HG03565 (cell line): ENCODE data around the gene STAT6.
"Not testable (repeated sequence)": the region's sequence is repeated elsewhere in the genome, so short reads cannot be mapped to it uniquely, and the experiment has no call there.

Experiments
- ATAC-seq: cut with Tn5 transposase; IDR thresholded peaks from one replicate; pipeline ENCODE4 v1.9.1; 2021; ENCODE audit warnings: mild to moderate bottlenecking, moderate library complexity; ENCODE audit not compliant: unreplicated experiment

STAT6 gene

GRCh38 chr12:57088354-57089270 is 22.6 kb downstream of the STAT6 start, which contains the start of gene NAB2:
Gene NAB2 (plus strand): TSS chr12:57089114. CDS start chr12:57089272, 158 bp downstream.
- peak; percentile 45 for ATAC-seq

- peak; percentile 23 for ATAC-seq
Measured at GRCh38 chr12:57087691-57088353, 23.3 kb downstream of the STAT6 start.

- peak; percentile 28 for ATAC-seq
Measured at GRCh38 chr12:57087010-57087690, 24.0 kb downstream of the STAT6 start.

GRCh38 chr12:57086493-57087009 is 24.6 kb downstream of the STAT6 start:
- no peak for ATAC-seq

GRCh38 chr12:57085999-57086492 is 25.1 kb downstream of the STAT6 start:
- no peak for ATAC-seq

GRCh38 chr12:57080855-57081254 is 30.3 kb downstream of the STAT6 start:
- ATAC-seq = no peak

GRCh38 chr12:57079821-57080220 is 31.3 kb downstream of the STAT6 start:
- no peak for ATAC-seq

- peak; percentile 94 for ATAC-seq
Measured at GRCh38 chr12:57078519-57079404, 32.4 kb downstream of the STAT6 start, which contains the start of gene NEMP1. Gene NEMP1 (minus strand): TSS chr12:57078791. CDS start chr12:57078745, 46 bp downstream.

- not testable (repeated sequence) for ATAC-seq
Measured at GRCh38 chr12:57073566-57074450, 37.4 kb downstream of the STAT6 start.

GRCh38 chr12:57072661-57073060 is 38.5 kb downstream of the STAT6 start:
- ATAC-seq = no peak

- ATAC-seq = peak; percentile 57
Measured at GRCh38 chr12:57069523-57069922, 41.6 kb downstream of the STAT6 start.

GRCh38 chr12:57066245-57066644 is 44.9 kb downstream of the STAT6 start:
- ATAC-seq = no peak

GRCh38 chr12:57063991-57064685 is 47.0 kb downstream of the STAT6 start:
- peak; percentile 71 for ATAC-seq

GRCh38 chr12:57058454-57058853 is 52.7 kb downstream of the STAT6 start:
- no peak for ATAC-seq

- no peak for ATAC-seq
Measured at GRCh38 chr12:57057067-57057751, 54.0 kb downstream of the STAT6 start.

- no peak for ATAC-seq
Measured at GRCh38 chr12:57055824-57056223, 55.3 kb downstream of the STAT6 start.

- not testable (repeated sequence) for ATAC-seq
Measured at GRCh38 chr12:57053901-57054300, 57.3 kb downstream of the STAT6 start.

GRCh38 chr12:57053146-57053545 is 58.0 kb downstream of the STAT6 start:
- not testable (repeated sequence) for ATAC-seq
